HepG2 (cell line): ENCODE results near the gene NHSL1. TPM values are rescaled to one million over a fixed set of nuclear protein-coding genes. Genes with fewer than 3 reads are reported as not detected.

ENCODE experiments used
- ARID4A ChIP-seq: sonication (generic); formaldehyde crosslinking; IDR thresholded peaks from 2 replicates; pipeline ENCODE4 v1.5.0; 2020; ENCODE audit warnings: mild to moderate bottlenecking, missing genetic modification reagents, borderline replicate concordance
- BRF2 ChIP-seq: sonication (generic); formaldehyde crosslinking; IDR thresholded peaks from 2 replicates; pipeline ENCODE4 v1.8.1; 2022; ENCODE audit warnings: mild to moderate bottlenecking, missing genetic modification reagents
- CBX1 ChIP-seq: IDR thresholded peaks from one replicate; pipeline ENCODE4 v1.6.1; 2016; ENCODE audit warnings: antibody characterized with exemption, low read depth
- ETV6 ChIP-seq: sonication (generic); formaldehyde crosslinking; conservative IDR thresholded peaks from 2 replicates; pipeline ENCODE4 v1.4.0; 2020; ENCODE audit warnings: missing genetic modification reagents
- MAF1 ChIP-seq: sonication (generic); formaldehyde crosslinking; IDR thresholded peaks from 2 replicates; pipeline ENCODE4 v1.5.0; 2020; ENCODE audit warnings: missing genetic modification reagents, borderline replicate concordance
- NPAS2 ChIP-seq: sonication (generic); formaldehyde crosslinking; IDR thresholded peaks from 2 replicates; pipeline ENCODE4 v1.8.0; 2022; ENCODE audit warnings: mild to moderate bottlenecking, missing genetic modification reagents, borderline replicate concordance
- PAWR ChIP-seq: sonication (generic); formaldehyde crosslinking; IDR thresholded peaks from 2 replicates; pipeline ENCODE4 v1.4.0; 2020; ENCODE audit warnings: missing genetic modification reagents, mild to moderate bottlenecking, borderline replicate concordance
- RARG ChIP-seq: sonication (generic); formaldehyde crosslinking; IDR thresholded peaks from 2 replicates; pipeline ENCODE4 v1.4.0; 2020; ENCODE audit warnings: low read depth, mild to moderate bottlenecking, missing genetic modification reagents
- SAFB2 ChIP-seq: sonication (generic); formaldehyde crosslinking; IDR thresholded peaks from 2 replicates; pipeline ENCODE4 v1.5.1; 2020; ENCODE audit warnings: missing genetic modification reagents, low read depth, mild to moderate bottlenecking, borderline replicate concordance
- TP53 ChIP-seq: sonication (generic); formaldehyde crosslinking; conservative IDR thresholded peaks from 2 replicates; pipeline ENCODE4 v1.4.0; 2020; ENCODE audit warnings: missing genetic modification reagents
- ZNF224 ChIP-seq: sonication (generic); formaldehyde crosslinking; IDR thresholded peaks from 2 replicates; pipeline ENCODE4 v1.5.0; 2020; ENCODE audit warnings: mild to moderate bottlenecking, missing genetic modification reagents
- ZNF337 ChIP-seq: sonication (generic); formaldehyde crosslinking; IDR thresholded peaks from 2 replicates; pipeline ENCODE4 v1.5.1; 2020; ENCODE audit warnings: missing genetic modification reagents, low read depth, mild to moderate bottlenecking, borderline replicate concordance
- ZNF777 ChIP-seq: sonication (generic); formaldehyde crosslinking; IDR thresholded peaks from 2 replicates; pipeline ENCODE4 v1.4.0; 2020; ENCODE audit warnings: missing genetic modification reagents
- ZNF879 ChIP-seq: sonication (generic); formaldehyde crosslinking; IDR thresholded peaks from 2 replicates; pipeline ENCODE4 v1.8.1; 2023; ENCODE audit warnings: missing genetic modification reagents
- ZSCAN9 ChIP-seq: IDR thresholded peaks from 2 replicates; pipeline ENCODE4 v1.6.1; 2016; ENCODE audit warnings: borderline replicate concordance
- ZUFSP ChIP-seq: sonication (generic); formaldehyde crosslinking; IDR thresholded peaks from 2 replicates; pipeline ENCODE4 v1.9.0; 2021; ENCODE audit warnings: missing genetic modification reagents, mild to moderate bottlenecking, borderline replicate concordance
- polyA plus RNA-seq, 8 experiments: library from polyadenylated mRNA; depleted of rRNA in 3 of 8; stranded (reverse) in 7 of 8; unstranded in 1 of 8; fragments of >200 nt; fragmentation: Illumina TruSeq in 4 of 8; extraction: Trizol in 4 of 8; gene quantifications; 2 replicates each; pipeline versions ENCODE4 v1.2.1 to v1.2.3, GENCODE V29; 2011 to 2016; ENCODE audit warnings: low read depth in 4 of 8, missing spikeins in 1 of 8, mixed read lengths in 1 of 8; ENCODE audit not compliant: insufficient read depth in 1 of 8
- total RNA-seq, 5 experiments: library from RNA; depleted of rRNA; stranded (reverse); fragments of >200 nt; fragmentation: Illumina TruSeq; extraction: Trizol; gene quantifications; 2 replicates each; pipeline ENCODE4 v1.2.3, GENCODE V29; 2016; ENCODE audit warnings: low read depth in 1 of 5
- TF ChIP-seq, protein P1 (sequence below): sonication (generic); formaldehyde crosslinking; IDR thresholded peaks from 2 replicates; pipeline ENCODE4; 2020; ENCODE audit warnings: missing genetic modification reagents, mild to moderate bottlenecking, borderline replicate concordance
- TF ChIP-seq, protein P2 (sequence below): fragments of 450-650 bp; IDR thresholded peaks from 2 replicates; pipeline ENCODE4 v1.6.1; 2016

The NHSL1 gene
- total and polyA plus RNA-seq, 2 of the 13 experiments (the other 11 are each of a cell fraction or from before 2014, with no cell fraction given), result 24.9 to 53.6 TPM

DNA sequence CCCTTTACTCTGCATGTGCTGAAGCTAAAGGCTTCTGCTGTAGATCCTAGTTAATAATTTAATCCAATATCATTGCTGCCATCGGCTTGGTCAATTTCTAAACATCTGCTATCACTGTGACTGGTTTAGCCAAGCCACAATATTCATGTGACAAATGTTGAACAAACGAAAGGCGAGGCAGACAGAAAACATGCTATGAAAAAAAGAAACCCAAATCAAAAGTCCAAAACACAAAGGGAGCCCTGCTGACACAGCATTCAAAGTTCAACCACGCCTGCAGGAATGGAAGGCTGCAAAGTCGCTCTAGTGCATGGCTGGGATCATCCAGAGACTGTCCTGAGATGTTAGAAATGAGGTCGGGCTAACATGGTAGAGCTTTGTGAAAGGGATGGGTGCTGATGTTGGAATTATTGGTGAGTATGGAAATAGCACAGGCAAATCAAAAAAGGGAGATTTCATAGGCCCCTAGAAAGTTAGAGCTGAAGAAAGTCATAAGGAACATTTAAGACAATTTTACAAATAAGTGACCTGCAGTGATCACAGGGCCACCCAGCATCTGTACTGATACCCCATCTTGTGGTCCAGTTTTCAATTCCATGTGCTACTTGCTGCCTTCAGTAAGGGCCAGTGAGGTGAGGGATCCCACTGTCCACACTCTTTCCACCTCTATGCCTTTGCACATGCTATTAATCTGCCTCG is 8.8 kb upstream of the NHSL1 start (continued):
- TF ChIP-seq, protein P1, sequence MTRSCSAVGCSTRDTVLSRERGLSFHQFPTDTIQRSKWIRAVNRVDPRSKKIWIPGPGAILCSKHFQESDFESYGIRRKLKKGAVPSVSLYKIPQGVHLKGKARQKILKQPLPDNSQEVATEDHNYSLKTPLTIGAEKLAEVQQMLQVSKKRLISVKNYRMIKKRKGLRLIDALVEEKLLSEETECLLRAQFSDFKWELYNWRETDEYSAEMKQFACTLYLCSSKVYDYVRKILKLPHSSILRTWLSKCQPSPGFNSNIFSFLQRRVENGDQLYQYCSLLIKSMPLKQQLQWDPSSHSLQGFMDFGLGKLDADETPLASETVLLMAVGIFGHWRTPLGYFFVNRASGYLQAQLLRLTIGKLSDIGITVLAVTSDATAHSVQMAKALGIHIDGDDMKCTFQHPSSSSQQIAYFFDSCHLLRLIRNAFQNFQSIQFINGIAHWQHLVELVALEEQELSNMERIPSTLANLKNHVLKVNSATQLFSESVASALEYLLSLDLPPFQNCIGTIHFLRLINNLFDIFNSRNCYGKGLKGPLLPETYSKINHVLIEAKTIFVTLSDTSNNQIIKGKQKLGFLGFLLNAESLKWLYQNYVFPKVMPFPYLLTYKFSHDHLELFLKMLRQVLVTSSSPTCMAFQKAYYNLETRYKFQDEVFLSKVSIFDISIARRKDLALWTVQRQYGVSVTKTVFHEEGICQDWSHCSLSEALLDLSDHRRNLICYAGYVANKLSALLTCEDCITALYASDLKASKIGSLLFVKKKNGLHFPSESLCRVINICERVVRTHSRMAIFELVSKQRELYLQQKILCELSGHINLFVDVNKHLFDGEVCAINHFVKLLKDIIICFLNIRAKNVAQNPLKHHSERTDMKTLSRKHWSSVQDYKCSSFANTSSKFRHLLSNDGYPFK (CRISPR knock-in tag), result no peak
- no peak for TF ChIP-seq ZNF777 (CRISPR knock-in tag)
- TF ChIP-seq TP53 (CRISPR knock-in tag), result no peak
- no peak for TF ChIP-seq SAFB2 (CRISPR knock-in tag)
- no peak for TF ChIP-seq BRF2 (CRISPR knock-in tag)
- TF ChIP-seq NPAS2 (CRISPR knock-in tag), result no peak
- TF ChIP-seq ZSCAN9, result peak; percentile 21; the same call in 1 of the 2 replicates
- TF ChIP-seq MAF1 (CRISPR knock-in tag), result no peak
- TF ChIP-seq, protein P2, sequence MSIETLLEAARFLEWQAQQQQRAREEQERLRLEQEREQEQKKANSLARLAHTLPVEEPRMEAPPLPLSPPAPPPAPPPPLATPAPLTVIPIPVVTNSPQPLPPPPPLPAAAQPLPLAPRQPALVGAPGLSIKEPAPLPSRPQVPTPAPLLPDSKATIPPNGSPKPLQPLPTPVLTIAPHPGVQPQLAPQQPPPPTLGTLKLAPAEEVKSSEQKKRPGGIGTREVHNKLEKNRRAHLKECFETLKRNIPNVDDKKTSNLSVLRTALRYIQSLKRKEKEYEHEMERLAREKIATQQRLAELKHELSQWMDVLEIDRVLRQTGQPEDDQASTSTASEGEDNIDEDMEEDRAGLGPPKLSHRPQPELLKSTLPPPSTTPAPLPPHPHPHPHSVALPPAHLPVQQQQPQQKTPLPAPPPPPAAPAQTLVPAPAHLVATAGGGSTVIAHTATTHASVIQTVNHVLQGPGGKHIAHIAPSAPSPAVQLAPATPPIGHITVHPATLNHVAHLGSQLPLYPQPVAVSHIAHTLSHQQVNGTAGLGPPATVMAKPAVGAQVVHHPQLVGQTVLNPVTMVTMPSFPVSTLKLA, result no peak
- no peak for TF ChIP-seq ZNF337
- peak; percentile 58; the same call in 1 of the 2 replicates for TF ChIP-seq ARID4A
- no peak for TF ChIP-seq PAWR (CRISPR knock-in tag)
- TF ChIP-seq ZUFSP (CRISPR knock-in tag), result no peak
- TF ChIP-seq ETV6, result no peak
- TF ChIP-seq RARG (CRISPR knock-in tag), result no peak
- TF ChIP-seq ZNF879 (CRISPR knock-in tag), result no peak
- TF ChIP-seq CBX1, result no peak
- no peak for TF ChIP-seq ZNF224 (CRISPR knock-in tag)
